Ovary (tissue), 9 donors: ENCODE data around the gene SACM1L. TPM values are rescaled to one million over a fixed set of nuclear protein-coding genes. Genes with fewer than 3 reads are reported as not detected.

ENCODE experiments used
- DNase-seq, 5 donors: peaks; one replicate each; pipeline ENCODE4 v3.0.0-alpha.2; 2019 to 2020
- H3K27ac ChIP-seq, 2 donors: fragments of 200-600 bp; one replicate each; pipeline versions ENCODE4 v1.5.1 to v1.8.0; 2019 to 2022
- H3K27me3 ChIP-seq: fragments of 200-600 bp; one replicate; pipeline ENCODE4 v1.8.0; 2022
- H3K36me3 ChIP-seq: fragments of 200-600 bp; sonication (generic); one replicate; pipeline ENCODE4 v1.5.1; 2019
- H3K4me1 ChIP-seq: one replicate; pipeline ENCODE4 v1.8.1; 2013; ENCODE audit warnings: mild to moderate bottlenecking, moderate library complexity; ENCODE audit not compliant: insufficient read depth
- H3K4me3 ChIP-seq: fragments of 200-600 bp; sonication (generic); one replicate; pipeline ENCODE4 v1.5.1; 2017
- H3K9me3 ChIP-seq, 2 donors: fragments of 200-600 bp in 1 of 2; sonication (generic) in 1 of 2; one replicate each; pipeline versions ENCODE4 v1.5.1 to v1.8.1; 2013 to 2019; ENCODE audit warnings: mild to moderate bottlenecking in 1 of 2, moderate library complexity in 1 of 2
- EP300 ChIP-seq: sonication (generic); formaldehyde crosslinking; IDR thresholded peaks from one replicate; pipeline ENCODE4 v1.6.1; 2017; ENCODE audit warnings: antibody characterized with exemption
- POLR2A ChIP-seq: fragments of 450-650 bp; IDR thresholded peaks from one replicate; pipeline ENCODE4 v1.6.1; 2017; ENCODE audit warnings: antibody characterized with exemption, mild to moderate bottlenecking, moderate library complexity
- WGBS, 3 donors: extraction: QIAGEN DNeasy Blood & Tissue Kit in 1 of 3; methylation state at CpG; one replicate each; pipeline versions ENCODE4 v1.1.5 to v1.1.7; 2013 to 2017; 5-methylcytosine and 5-hydroxymethylcytosine counted together
- intact Hi-C, 4 donors: fragments of 100-400 bp; cut with DNase I; formaldehyde crosslinking; loops; one replicate each; pipeline versions ENCODE4 v1.11.0 to v1.15.1; 2022 to 2023
- polyA plus RNA-seq, 2 donors: library from polyadenylated mRNA; stranded (reverse); fragments of 200-250 nt in 1 of 2; fragments of 350-450 nt in 1 of 2; fragmentation: Illumina TruSeq in 1 of 2; extraction: RNeasy Lipid Tissue Mini Kit (QIAGEN cat#74804) in 1 of 2; gene quantifications; one replicate each; pipeline ENCODE4 v1.2.3, GENCODE V29; 2013 to 2014
- total RNA-seq, 7 donors: library from RNA; depleted of rRNA in 2 of 7; stranded (reverse); fragments of >200 nt in 2 of 7; fragmentation: NEBNext Ultra II Directional in 3 of 7; extraction: Animal tissue kit (Norgen Biotek cat#: 25700) in 3 of 7; gene quantifications; one replicate each; pipeline versions ENCODE4 v1.1.0 to v1.2.4, GENCODE V29; 2016 to 2023
- TF ChIP-seq, protein P1 (sequence below), 3 donors: fragments of 450-650 bp in 2 of 3; fragments of 200-600 bp in 1 of 3; IDR thresholded peaks; one replicate each; pipeline versions ENCODE4 v1.5.1 to v1.8.0; 2016 to 2022; ENCODE audit warnings: antibody characterized with exemption in 3 of 3, mild to moderate bottlenecking in 1 of 3
- donor health status: DM: no; HTN: no; CAD: no; lungs with moderate emphysema.
- donor health status: DM: no; HTN: no; CAD: no.
- donor health status: Bipolar disorder and iron deficiency.
- donor health status: DM: yes; HTN: yes; CAD: no.
- donor health status: DM: no; HTN: no; CAD: no.
- donor health status: DM: yes; HTN: yes; CAD: no.

The SACM1L gene
- total and polyA plus RNA-seq, 9 donors = 19.0 to 47.3 (median 32.1) TPM

DNA sequence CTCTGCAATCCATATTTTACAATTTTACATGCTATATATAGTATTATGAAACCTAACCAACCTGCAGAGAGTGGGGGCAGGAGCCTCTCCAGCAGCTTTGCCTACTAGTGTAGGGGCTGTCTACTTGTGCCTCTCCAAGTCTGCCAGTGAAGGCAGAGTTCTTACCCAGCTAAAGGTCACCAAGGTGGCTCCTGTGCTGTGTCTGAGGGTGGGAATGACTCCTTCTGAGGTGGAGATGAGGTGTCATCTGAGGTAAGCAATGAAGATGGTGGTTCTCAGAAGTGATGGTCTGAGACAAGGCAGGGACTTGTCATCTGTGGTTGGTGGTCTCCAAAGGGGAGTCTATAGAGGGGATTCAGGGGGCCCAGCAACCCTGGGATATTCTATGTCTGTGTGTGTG, 47.5 kb downstream of the SACM1L start:
- intact Hi-C loops = no loop called here
- TF ChIP-seq, protein P1, sequence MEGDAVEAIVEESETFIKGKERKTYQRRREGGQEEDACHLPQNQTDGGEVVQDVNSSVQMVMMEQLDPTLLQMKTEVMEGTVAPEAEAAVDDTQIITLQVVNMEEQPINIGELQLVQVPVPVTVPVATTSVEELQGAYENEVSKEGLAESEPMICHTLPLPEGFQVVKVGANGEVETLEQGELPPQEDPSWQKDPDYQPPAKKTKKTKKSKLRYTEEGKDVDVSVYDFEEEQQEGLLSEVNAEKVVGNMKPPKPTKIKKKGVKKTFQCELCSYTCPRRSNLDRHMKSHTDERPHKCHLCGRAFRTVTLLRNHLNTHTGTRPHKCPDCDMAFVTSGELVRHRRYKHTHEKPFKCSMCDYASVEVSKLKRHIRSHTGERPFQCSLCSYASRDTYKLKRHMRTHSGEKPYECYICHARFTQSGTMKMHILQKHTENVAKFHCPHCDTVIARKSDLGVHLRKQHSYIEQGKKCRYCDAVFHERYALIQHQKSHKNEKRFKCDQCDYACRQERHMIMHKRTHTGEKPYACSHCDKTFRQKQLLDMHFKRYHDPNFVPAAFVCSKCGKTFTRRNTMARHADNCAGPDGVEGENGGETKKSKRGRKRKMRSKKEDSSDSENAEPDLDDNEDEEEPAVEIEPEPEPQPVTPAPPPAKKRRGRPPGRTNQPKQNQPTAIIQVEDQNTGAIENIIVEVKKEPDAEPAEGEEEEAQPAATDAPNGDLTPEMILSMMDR (IDR thresholded peaks at IDR 0.05) = no peak
- TF ChIP-seq EP300 = no peak
- no peak for TF ChIP-seq POLR2A
- Histone ChIP-seq H3K27me3 (no peaks in the 10 kb centered on the region), H3K4me1 (no peaks in the 10 kb centered on the region), H3K4me3 (no peak overlapping the region), H3K27ac (no peak overlapping the region), H3K9me3 (no peaks in the 10 kb centered on the region), H3K36me3 (no peaks in the 10 kb centered on the region)
- no peak for DNase-seq

DNA sequence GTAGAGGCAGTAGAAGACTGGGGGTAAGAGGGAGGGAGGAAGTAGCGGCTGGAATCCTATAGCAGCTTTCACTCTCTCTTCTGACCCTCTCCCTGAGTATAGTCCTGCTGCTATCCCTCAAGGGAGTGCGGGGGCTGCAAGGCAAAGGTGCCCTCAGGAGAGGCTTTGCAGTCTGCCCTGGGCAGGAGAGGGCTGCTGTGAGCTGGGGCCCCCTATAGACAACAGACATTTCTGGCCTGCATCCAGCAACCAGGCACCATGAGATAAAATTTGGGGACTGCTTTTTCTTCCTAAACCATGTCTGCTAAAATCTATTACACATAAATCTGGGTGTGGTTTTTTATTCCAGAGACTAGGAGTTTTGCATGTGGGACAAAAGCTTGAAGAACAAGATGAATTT, 48.0 kb downstream of the SACM1L start:
- Histone ChIP-seq H3K9me3 (no peaks in the 10 kb centered on the region), H3K4me1 (no peaks in the 10 kb centered on the region), H3K36me3 (no peaks in the 10 kb centered on the region), H3K4me3 (no peak overlapping the region), H3K27me3 (no peaks in the 10 kb centered on the region), H3K27ac (no peak overlapping the region)
- intact Hi-C loops = no loop called here
- no peak for DNase-seq
- TF ChIP-seq POLR2A = no peak
- TF ChIP-seq, protein P1 (IDR thresholded peaks at IDR 0.05) = no peak
- no peak for TF ChIP-seq EP300
- WGBS, 3 donors = 88 to 97% (median 96%) methylated on average over 2 of the region's 2 CpGs

DNA sequence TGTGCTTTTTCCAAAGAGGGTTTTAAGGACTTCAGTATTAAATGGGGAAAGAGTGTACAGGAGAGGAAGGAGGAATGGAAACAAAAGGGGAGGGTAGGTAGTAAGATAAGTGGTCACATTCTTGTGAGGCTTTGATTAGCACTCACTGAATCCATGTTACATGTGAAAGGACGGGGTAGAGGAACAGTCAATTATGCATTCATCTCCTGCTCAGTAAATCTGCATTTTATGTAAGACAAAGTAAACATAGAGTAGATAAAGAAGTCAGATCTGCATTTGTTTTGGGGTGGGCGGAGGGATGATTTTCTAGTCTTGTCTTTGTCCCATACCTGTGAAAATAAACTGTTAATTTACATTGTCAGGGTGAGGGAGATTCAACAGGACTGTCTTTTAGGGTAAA, 50.8 kb downstream of the SACM1L start:
- intact Hi-C loops = no loop called here
- H3K36me3 ChIP-seq = no peaks in the 10 kb centered on the region
- TF ChIP-seq POLR2A (no peak), EP300 (no peak)
- TF ChIP-seq, protein P1 (IDR thresholded peaks at IDR 0.05) = no peak

DNA sequence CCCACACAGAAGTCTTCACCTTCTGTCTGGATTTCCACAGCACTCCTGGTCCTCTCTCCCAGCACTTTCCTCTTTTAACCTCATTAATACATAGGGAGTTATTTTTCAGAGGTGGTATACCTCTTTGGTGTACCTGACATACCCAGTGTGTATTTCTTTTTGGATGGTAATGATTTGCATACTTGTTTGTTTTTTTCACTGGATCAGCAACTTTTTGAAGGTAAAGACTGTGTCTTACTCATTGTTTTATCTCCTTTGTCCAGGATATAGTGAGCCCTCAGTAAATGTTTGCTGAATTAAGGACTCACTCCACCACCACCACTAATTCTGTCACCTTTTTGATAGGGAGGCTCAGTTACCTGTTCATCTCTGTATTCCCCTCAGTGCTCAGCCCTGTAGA, 52.1 kb downstream of the SACM1L start:
- no peaks in the 10 kb centered on the region for H3K36me3 ChIP-seq
- H3K27ac ChIP-seq = no peak overlapping the region
- H3K4me3 ChIP-seq = no peak overlapping the region
- H3K27me3 ChIP-seq = no peaks in the 10 kb centered on the region
- TF ChIP-seq POLR2A = no peak
- no peak for TF ChIP-seq EP300
- TF ChIP-seq, protein P1 (IDR thresholded peaks at IDR 0.05) = no peak
- intact Hi-C loops = no loop called here
- DNase-seq = no peak
- no peaks in the 10 kb centered on the region for H3K9me3 ChIP-seq
- no peaks in the 10 kb centered on the region for H3K4me1 ChIP-seq

More for the DNA sequence above, 50.8 kb downstream of the SACM1L start:
- WGBS, 3 donors = 91 to 95% (median 93%) methylated on average over 2 of the region's 2 CpGs
- no peaks in the 10 kb centered on the region for H3K9me3 ChIP-seq
- no peaks in the 10 kb centered on the region for H3K4me1 ChIP-seq
- no peak overlapping the region for H3K4me3 ChIP-seq
- H3K27me3 ChIP-seq = no peaks in the 10 kb centered on the region
- H3K27ac ChIP-seq = no peak overlapping the region
- DNase-seq = no peak
